ENCODE measurements around the gene KRT6A.

The KRT6A gene

GRCh38 chr12:52493172-52493571 lies at the start of gene KRT6A:
TSS of gene KRT6A (minus strand) at chr12:52493257. CDS start at chr12:52493188, 69 bp downstream.
- DNase-seq: no peak

DNA sequence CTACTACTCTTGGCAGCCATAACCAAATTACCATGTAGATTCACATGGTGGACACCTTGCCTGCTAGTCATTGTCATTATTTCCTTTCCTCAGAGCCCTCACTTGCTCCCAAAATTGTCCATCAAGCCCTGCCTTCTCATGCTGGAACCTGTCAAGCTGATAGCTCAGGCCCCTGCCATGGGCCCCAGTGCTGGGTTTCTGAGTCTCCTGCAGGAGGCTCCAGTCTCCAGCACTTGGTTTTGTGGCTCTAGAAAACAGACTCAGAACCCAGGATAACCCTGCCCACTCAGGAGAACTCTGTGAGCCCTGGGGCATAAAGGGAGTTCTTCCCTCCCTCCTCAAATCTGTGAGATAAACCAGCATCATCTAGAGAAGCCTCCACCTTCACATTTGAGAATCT lies 49.1 kb upstream of the KRT6A start:
- DNase-seq: no peak

DNA sequence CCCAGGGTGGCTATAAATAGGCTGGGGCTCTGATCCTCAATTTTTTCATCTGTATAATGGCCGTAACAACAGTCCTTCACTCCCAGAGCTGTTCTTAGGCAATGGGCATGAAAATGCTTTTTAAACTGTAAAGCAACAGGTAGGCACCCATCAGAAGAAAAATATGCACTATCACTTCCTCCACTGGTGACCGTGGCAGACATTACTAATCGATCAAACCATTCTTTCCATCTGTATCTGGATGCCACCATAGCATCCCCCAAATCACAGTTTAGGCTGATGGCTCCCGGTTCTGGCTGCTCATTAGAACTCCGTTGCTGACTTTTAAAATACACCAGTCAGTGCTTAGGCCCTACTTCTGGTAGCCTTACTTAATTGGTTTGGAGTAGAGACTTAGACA lies 48.7 kb upstream of the KRT6A start:
- no peak for DNase-seq

GRCh38 chr12:52540531-52540930 lies 47.5 kb upstream of the KRT6A start:
- DNase-seq: no peak

DNA sequence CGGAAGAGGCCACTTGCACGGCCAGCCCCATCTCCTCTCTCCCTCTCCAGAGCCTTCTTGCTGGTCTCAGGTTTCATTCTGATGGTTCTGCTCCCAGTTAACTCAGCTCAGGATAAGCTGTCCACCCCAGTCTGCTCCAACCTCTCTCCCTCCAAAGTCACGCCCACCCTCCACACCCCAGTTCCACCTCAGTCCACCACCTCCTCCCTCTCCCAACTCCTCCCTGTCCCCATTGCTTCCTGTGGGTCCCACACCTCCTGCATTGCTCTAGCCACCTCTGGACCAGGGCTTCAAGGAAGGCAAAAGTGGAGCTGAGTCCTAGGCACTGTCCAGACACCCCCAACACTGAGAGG lies 46.7 kb upstream of the KRT6A start:
- no peak for DNase-seq

DNA sequence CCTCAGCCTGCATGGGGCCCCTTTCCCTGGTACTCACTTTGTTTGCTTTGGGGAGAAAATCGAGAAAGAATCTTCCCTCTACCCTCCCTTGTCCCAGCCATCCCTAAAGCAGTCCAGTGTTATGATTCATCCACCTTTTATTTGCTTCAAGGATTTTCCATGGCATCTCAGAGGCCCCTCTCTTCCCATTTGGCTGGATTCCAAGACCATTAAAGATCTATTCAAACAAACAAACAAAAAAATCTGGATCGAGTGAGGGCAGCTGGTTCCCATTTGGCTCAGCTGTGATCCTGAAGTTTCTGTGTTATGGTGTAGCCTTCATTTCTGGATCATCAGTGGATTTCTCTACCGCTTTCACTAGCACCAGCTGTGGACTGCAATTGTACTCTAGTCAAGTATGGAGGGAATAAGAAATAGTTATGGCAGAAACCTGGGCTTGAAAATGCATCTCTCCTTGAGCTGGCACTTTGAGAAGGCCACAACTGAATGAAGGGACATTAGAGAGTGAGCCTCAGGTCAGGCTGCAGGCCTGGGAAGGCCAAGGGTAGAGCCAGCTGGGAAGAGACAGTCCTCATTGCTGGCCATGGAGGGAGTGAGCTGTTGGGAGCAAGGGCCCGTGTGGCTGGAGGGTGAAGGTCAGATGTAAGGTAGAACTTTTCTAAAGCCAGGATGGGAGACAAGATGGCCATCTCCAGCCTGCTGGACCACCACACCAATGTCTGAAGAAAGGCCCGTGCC lies 46.2 kb upstream of the KRT6A start:
- no peak for DNase-seq

DNA sequence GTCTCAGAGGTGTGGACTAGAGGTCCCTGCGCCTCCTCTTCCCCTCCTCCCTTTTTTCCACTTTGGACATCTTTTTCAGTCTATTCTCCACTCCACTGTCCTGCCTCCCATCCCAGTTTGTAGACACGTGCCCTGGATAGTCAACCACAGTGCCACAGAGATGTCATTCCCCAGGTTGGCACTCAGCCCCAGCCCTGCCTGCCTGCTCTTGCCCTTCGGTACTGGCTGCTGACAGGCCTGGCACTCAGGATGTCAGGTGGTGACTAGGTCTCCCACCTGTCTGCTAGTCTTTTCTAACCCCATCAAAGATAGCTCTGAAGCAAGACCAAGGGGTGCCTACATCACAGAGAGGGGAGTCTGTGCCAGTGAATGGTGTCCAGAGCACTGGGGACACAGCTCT lies 44.0 kb upstream of the KRT6A start:
- no peak for DNase-seq

GRCh38 chr12:52535574-52535973 lies 42.5 kb upstream of the KRT6A start:
- no peak for DNase-seq

GRCh38 chr12:52534482-52534881 lies 41.4 kb upstream of the KRT6A start:
- DNase-seq: no peak

- no peak for DNase-seq
Observed at GRCh38 chr12:52533686-52534470, 40.8 kb upstream of the KRT6A start.

DNA sequence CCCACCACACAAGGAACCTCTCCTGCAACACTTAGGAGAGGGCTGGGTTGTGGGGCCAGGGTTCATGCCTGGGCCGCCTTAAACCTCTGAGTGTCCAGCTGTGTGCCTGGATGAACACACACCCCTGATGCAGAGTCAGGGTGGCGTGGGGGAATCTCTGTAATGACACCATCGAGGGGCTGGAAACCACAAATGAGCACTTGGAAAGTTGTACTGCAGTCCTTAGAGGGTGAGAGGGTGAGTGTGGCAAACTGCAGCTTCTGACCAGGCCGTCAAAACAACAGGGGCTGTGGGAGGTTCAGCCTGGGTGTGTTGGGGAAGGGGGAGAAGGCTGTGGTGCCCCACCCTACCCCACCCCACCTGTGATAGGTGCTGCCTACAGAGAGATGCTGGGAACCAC lies 39.6 kb upstream of the KRT6A start:
- DNase-seq: no peak

GRCh38 chr12:52531566-52532300 lies 38.7 kb upstream of the KRT6A start:
- peak in 1 of 2 donors; percentile 43 for DNase-seq

DNA sequence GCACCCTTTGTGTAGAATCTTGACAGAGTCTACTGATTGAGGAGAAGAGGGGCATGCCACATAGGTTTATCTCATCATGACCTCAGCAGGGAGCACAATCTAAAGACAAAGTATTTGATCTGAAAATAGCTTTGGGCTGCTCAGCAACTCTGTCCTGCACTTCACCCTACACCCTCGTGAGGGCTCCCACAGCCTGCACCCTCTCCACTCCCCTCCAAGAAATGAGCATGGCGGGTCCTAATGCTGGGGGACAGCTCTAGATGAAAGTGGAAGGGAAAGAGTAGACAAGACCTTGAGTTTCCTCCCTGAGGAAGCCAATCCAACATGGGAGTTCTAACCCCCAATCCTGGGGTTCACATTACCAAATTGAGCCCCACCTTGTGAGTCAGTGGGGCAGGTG lies 37.8 kb upstream of the KRT6A start:
- DNase-seq: no peak

- DNase-seq: no peak
Observed at GRCh38 chr12:52530366-52530765, 37.3 kb upstream of the KRT6A start.

DNA sequence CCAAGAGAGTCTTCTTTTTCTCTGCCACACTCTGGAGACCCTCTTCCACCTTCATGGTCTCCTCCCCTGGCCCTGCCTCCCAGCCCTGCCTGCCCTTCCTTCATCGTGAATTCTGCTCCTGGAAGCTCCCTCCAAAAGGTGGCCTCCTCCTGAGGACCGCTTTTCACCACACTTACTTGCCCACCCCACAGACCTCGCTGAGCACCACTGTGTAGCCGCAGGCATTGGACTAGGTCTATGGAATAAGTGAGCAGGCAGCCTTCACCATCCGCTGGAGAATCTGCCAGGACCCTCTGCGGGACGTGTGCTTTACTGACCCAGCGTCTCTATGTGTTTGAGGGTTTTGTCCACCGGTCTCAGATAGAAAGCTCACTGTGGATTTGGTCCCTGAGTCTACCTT lies 36.8 kb upstream of the KRT6A start:
- no peak for DNase-seq

DNA sequence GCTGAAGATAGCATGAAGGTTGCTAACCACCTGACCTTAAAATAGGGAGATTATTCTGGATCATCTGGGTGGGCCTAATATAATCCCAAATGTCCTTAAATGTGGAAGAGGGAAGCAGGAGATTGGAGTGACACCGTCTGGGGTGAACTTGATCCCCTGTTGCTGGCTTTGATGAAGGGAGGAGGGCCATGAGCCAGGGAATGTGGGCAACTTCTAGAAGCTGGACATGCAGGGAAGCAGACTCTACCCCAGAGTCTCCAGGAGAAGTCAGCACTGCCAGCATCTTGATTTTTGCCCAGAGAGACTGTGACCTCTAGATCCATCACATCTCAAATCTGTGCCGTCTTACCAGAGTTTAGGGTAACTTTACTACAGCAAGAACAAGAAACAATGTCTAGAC lies 36.4 kb upstream of the KRT6A start:
- no peak for DNase-seq

DNA sequence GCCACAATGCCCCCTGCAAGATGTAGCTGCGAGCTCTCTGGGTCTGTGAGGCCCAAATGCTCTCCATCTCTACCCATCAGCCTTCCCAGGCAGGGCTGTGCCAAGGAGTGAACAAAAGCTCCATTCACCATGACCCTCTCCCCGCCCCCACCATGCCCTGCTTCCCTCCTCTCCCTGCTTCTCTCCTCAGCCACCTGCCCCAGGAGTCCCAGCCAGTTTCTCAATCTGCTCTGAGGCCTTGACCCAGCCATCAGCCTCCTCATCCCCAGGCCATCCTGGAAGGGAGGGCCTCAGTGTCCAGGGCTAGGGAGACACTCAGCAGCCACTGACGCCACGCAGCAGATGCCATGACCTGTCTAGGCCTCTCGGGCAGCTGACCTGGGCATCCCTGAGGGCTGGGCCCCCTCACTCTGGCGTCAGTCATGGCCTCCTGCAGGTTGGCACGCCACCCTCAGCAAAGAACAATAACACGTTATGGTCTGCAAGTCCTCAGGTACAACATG lies 35.6 kb upstream of the KRT6A start:
- DNase-seq: no peak

DNA sequence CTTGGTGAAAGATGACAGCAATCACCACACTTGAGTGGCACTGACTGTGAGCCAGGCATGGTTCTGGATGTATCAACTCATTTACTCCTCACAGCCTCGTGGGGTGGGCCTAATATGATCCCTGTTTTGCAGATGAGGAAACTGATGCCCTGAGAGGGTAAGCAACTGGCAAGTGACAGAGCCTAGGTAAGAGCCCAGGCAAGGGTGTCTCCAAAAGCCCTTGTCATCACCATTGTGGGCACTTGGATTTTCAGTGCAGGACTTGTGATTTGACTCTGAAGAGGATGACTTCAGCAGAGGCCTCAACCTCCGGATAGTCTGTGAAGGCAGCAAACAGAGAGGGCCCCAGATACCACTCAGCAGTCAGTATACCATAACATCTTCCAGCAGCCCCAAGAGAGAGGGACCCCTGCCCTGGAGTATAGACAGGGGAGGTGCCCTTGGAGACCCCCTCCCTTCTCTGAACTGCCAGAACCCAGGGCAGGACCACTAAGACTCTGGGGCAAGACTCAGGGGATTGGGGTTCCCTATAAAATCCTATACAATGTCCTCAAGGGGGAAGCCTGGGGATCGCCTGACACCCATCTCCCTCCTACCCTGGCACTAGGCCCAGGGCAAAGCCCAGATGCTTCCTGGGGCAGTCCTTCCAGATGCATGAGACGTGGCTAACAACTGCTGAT lies 34.2 kb upstream of the KRT6A start:
- peak in 1 of 2 donors; percentile 5 for DNase-seq

- DNase-seq: peak in 1 of 2 donors; percentile 4
Observed at GRCh38 chr12:52526511-52526951, 33.5 kb upstream of the KRT6A start.

- peak in 1 of 2 donors; percentile 3 for DNase-seq
Observed at GRCh38 chr12:52525661-52526499, 32.8 kb upstream of the KRT6A start.

GRCh38 chr12:52524898-52525591 lies 32.0 kb upstream of the KRT6A start:
- no peak for DNase-seq

Measured in CD4-positive, alpha-beta T cell treated with Interleukin-4 for 1 hour (primary cell).